A673 (cell line): ENCODE measurements around the gene CLASP1.

Experiments used
- EZH2 ChIP-seq: fragments of 200-600 bp; sonication (generic); IDR thresholded peaks from 2 replicates; pipeline ENCODE4 v1.6.1; 2017; ENCODE audit warnings: borderline replicate concordance, low read depth, mild to moderate bottlenecking, mixed read lengths, antibody characterized with exemption, low read length; ENCODE audit not compliant: poor library complexity, severe bottlenecking
- TF ChIP-seq, protein P1 (sequence below): fragments of 300-800, 200-600 bp; sonication (generic); conservative IDR thresholded peaks from 2 replicates; pipeline ENCODE4 v1.5.1; 2017; ENCODE audit warnings: low read depth, mild to moderate bottlenecking, antibody characterized with exemption, low read length, moderate library complexity, mixed read lengths

DNA sequence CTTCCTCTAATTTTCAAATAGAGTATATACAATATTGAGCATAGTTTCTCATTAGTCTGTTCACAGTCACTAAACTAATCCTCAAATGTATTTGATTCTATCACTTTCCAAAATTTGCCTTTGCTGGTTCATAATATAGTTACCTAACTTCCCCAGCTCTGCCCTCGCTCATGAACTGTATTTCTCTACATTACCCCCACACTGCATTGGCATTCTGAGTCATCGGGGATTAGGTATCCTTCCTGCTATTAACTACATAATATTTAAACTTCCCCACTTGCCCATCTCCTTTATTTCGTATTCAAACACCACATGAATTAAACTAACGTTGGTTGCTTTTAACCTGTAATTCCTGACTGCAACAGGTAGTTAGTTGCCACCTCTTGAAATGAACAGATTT lies 14.8 kb upstream of the CLASP1 start:
- TF ChIP-seq, protein P1, sequence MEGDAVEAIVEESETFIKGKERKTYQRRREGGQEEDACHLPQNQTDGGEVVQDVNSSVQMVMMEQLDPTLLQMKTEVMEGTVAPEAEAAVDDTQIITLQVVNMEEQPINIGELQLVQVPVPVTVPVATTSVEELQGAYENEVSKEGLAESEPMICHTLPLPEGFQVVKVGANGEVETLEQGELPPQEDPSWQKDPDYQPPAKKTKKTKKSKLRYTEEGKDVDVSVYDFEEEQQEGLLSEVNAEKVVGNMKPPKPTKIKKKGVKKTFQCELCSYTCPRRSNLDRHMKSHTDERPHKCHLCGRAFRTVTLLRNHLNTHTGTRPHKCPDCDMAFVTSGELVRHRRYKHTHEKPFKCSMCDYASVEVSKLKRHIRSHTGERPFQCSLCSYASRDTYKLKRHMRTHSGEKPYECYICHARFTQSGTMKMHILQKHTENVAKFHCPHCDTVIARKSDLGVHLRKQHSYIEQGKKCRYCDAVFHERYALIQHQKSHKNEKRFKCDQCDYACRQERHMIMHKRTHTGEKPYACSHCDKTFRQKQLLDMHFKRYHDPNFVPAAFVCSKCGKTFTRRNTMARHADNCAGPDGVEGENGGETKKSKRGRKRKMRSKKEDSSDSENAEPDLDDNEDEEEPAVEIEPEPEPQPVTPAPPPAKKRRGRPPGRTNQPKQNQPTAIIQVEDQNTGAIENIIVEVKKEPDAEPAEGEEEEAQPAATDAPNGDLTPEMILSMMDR: no peak
- no peak for TF ChIP-seq EZH2
